Measurements from ENCODE around the gene TUBGCP4. TPM values are rescaled to one million over a fixed set of nuclear protein-coding genes. Genes with fewer than 3 reads are reported as not detected.

TUBGCP4 gene, protein sequence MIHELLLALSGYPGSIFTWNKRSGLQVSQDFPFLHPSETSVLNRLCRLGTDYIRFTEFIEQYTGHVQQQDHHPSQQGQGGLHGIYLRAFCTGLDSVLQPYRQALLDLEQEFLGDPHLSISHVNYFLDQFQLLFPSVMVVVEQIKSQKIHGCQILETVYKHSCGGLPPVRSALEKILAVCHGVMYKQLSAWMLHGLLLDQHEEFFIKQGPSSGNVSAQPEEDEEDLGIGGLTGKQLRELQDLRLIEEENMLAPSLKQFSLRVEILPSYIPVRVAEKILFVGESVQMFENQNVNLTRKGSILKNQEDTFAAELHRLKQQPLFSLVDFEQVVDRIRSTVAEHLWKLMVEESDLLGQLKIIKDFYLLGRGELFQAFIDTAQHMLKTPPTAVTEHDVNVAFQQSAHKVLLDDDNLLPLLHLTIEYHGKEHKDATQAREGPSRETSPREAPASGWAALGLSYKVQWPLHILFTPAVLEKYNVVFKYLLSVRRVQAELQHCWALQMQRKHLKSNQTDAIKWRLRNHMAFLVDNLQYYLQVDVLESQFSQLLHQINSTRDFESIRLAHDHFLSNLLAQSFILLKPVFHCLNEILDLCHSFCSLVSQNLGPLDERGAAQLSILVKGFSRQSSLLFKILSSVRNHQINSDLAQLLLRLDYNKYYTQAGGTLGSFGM
- 13.4 TPM for total RNA-seq

DNA sequence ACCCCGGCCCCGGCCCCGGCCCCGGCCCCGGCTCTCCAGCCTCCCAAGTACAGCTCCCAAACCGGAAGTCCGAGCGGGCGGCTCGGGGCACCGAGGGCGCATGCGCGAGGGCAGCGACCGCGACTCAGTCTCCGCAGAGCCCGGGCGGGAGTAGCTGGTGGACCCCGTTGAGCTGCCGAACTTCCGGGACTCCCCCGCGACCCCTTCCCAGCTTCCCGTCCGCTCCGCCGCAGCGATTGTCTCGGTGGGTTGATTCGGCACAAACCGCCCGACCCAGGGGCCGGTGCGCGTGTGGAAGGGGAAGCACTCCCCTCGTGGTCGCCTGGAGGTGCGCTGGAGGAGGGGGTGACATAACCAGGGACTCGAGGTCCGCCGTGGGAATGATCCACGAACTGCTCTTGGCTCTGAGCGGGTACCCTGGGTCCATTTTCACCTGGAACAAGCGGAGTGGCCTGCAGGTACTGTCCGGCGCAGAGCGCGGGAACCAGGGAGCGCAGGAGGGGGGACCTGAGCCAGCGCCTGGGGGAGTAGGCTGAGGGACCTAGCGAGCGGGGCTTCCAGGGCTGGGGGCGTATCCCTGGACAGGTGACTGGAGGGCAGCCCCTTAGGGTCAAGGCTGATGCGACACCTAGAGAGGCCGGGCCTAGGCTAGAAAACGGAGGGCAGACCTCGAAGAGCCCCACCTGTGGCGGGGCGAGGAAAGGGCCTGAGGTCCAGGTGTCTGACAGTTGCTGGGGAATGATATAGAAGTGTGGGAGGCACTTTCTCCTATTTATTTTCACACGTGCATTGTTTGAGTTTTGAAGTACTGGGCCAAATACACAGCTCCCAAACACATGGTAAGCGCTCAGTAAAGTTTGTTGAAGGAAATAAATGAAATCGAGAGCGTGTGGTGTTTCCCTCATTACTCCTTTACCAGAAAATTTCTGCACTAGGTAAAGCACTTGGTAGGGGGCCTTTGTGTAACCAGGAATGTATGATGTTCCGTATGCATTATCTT is at the start of gene TUBGCP4, which contains the start of gene ZSCAN29:
TUBGCP4 (plus strand) TSS at position 127 of the 1,000 bp plus-strand sequence; CDS start at position 381, 254 bp downstream.
ZSCAN29 (minus strand) TSS at position 69 of the 1,000 bp plus-strand sequence. CDS start 1,130 bp downstream, outside the sequence.
- Histone ChIP-seq H3K4me1 (peaks cover 0 to 11% of the 10 kb centered on the region in 2 donors), H3K27me3 (no peaks in the 10 kb centered on the region), H3K4me3 (peak within 1 kb of the TSS; percentile 83 to 92), H3K36me3 (peaks cover 11% of the 10 kb centered on the region in 2 donors), H3K27ac (peak within 1 kb of the TSS; percentile 44 to 62), H3K9me3 (no peaks in the 10 kb centered on the region)
- intact Hi-C loops (cut with DNase I): loop anchor here (2.0 kb wide), 1 partner anchor 40 kb away; the partner anchor contains the start of gene LCMT2
- peak in 1 of 2 donors; percentile 88 for DNase-seq (ENCODE audit: low spot score in 2 of 2)
- TF ChIP-seq, protein P1, sequence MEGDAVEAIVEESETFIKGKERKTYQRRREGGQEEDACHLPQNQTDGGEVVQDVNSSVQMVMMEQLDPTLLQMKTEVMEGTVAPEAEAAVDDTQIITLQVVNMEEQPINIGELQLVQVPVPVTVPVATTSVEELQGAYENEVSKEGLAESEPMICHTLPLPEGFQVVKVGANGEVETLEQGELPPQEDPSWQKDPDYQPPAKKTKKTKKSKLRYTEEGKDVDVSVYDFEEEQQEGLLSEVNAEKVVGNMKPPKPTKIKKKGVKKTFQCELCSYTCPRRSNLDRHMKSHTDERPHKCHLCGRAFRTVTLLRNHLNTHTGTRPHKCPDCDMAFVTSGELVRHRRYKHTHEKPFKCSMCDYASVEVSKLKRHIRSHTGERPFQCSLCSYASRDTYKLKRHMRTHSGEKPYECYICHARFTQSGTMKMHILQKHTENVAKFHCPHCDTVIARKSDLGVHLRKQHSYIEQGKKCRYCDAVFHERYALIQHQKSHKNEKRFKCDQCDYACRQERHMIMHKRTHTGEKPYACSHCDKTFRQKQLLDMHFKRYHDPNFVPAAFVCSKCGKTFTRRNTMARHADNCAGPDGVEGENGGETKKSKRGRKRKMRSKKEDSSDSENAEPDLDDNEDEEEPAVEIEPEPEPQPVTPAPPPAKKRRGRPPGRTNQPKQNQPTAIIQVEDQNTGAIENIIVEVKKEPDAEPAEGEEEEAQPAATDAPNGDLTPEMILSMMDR (IDR thresholded peaks at IDR 0.05): peak in 2 of 3 experiments; percentile 15 to 19

DNA sequence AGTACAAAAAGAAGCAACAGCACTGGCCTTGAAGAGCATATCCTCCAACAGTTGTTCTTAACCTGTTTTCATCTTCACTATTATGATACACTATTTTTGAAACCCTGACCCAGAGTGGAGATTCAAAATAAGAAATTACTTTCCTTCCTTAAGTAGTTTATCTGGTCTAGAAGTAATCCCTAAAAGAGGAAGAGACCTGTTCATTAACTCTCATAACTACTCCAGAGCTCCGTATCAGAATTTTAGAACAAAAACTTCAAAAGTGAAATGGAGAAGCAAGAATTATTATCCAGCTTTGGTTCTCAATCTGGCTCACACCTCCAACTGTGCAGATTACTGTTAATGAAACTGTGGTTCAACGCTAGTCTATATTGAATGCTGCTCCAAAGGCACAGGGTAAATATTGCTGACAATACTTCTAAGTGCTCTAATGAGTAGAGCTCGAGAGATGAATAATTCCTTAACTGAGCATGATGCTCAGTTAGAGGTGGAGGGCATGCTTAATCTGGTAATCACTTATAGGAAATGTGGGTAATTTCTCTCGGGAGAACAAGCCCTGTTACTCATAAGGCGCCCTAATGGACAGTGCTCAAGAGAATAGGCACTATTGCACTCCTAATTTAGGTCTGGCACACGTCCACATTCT is 45.7 kb upstream of the TUBGCP4 start:
- no peaks in the 10 kb centered on the region for H3K27me3 ChIP-seq
- H3K4me1 ChIP-seq: peaks cover 11 to 21% of the 10 kb centered on the region in 2 donors
- intact Hi-C loops (cut with DNase I): no loop called here
- no peaks in the 10 kb centered on the region for H3K9me3 ChIP-seq
- TF ChIP-seq, protein P1 (IDR thresholded peaks at IDR 0.05): no peak
- no peak overlapping the region for H3K27ac ChIP-seq
- no peaks in the 10 kb centered on the region for H3K36me3 ChIP-seq
- no peak overlapping the region for H3K4me3 ChIP-seq
- DNase-seq (ENCODE audit: low spot score in 2 of 2): no peak

DNA sequence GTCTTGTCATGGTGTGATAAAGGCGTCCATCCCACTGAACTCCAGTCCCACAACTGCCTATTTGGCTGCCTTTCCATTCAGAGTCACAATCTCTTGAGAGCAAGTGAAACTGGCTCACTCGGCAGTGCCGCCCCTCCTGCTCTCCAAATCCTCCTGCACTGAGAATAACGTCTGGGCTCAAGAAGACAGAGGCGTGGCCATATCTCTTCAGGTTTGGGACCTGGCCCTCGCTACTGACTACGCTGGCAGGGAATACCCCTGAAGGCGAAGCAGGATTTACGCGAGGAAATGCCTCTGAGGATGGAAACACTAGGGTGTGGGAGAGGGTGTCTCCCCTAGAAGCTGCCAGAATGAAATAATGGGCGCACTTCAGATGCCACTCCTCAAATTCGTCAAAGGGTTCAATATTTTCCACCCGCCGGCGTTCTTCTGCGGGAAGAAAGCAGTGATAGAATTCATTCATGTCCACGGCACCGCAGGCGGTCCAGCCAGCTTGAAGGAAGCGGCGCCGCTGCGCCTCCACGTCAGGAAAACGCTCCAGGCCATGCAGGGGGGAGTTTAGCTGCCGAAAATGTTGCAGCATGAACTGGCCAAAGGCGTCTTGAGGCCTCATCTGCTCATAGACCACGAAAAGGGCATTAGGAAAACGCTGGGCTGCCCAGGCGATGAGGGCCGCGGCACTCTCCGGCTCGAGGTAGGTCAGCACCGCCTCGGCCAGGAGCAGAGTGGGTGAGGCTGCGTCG is 41.5 kb upstream of the TUBGCP4 start:
- Histone ChIP-seq H3K4me3 (peak overlapping the region; percentile 70 to 86), H3K4me1 (peaks cover 14 to 23% of the 10 kb centered on the region in 2 donors), H3K27ac (peak overlapping the region; percentile 93 to 94), H3K27me3 (no peaks in the 10 kb centered on the region), H3K36me3 (no peaks in the 10 kb centered on the region), H3K9me3 (no peaks in the 10 kb centered on the region)
- TF ChIP-seq, protein P1 (IDR thresholded peaks at IDR 0.05): no peak
- intact Hi-C loops (cut with DNase I): no loop called here
- no peak for DNase-seq (ENCODE audit: low spot score in 2 of 2)

DNA sequence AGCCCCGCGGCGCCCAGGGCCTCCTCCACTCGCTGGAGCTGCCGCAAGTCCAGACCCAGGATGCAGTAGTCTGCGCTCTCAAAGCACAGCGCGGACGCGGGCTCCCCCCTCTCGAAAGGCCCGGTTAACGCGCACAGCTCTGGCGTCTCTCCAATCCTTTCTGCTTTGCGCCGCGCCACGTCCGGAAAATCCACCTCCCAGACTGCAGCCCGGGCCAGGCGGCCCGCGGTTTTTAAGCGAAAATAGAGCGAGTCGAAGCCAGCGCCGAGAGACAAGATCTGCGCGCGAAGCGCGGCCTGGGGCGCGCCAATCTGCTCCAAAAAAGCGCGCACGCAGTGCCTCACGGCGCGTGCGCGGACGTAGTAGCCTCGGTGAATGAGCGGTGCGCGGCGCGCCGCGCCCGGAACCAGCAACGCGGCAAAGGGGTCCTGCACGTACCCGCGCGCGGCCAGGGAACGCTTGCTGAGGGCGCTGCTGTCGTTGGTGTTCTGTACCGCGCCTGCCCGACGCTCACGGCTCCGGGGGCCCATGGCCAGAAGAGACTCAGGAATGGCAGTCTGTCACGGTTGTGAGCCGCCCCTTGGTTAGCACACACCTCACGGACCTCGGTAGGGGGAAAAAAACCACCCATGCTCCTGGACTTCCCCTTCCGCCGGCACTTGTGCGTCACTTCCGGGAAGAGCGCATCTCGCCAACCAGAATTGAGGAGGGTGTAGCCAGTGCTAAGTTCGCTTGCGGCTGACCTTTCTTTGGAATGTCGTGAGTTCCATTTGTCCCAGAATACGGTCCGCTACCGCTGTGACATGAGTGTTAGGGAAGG is 40.7 kb upstream of the TUBGCP4 start, which contains the start of gene LCMT2:
LCMT2 (minus strand) TSS at position 614 of the 820 bp plus-strand sequence; CDS start at position 530, 84 bp downstream.
- H3K4me1 ChIP-seq: peaks cover 14 to 23% of the 10 kb centered on the region in 2 donors
- TF ChIP-seq, protein P1 (IDR thresholded peaks at IDR 0.05): no peak
- H3K27me3 ChIP-seq: no peaks in the 10 kb centered on the region
- intact Hi-C loops (cut with DNase I): loop anchor here (2.0 to 5.0 kb wide), 2 partner anchors 41 to 182 kb away; partner anchors contain the start of genes TUBGCP4 and ZSCAN29
- DNase-seq (ENCODE audit: low spot score in 2 of 2): peak; percentile 67 to 96
- no peaks in the 10 kb centered on the region for H3K9me3 ChIP-seq
- peaks cover 0 to 2% of the 10 kb centered on the region in 2 donors for H3K36me3 ChIP-seq
- peak within 1 kb of the TSS; percentile 93 to 94 for H3K27ac ChIP-seq
- H3K4me3 ChIP-seq: peak within 1 kb of the TSS; percentile 70 to 86
